ENCODE measurements around the gene HS2ST1.

DNA sequence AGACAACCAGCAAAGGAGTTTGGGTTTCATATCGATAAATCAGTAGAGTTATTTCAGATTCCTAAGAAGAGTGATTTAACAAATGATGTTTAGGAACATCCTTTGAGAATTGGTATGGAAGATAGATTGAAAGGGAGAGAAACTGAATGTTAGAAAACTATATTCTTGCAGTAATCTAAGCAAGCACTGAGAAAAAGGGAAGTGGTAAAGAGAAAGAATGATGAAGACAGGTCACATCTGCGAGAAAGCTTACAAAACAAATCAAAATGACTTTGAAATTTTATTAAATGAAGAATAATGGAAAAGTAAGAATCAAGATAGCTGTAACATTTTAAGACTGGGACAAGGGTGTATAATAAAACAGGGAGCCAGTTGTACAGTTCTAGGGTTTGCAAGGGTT, 177.0 kb downstream of the HS2ST1 start:
- TF ChIP-seq EZH2 (IDR thresholded peaks at IDR 0.05; ENCODE audit: low read depth) = no peak
- TF ChIP-seq, protein P1, sequence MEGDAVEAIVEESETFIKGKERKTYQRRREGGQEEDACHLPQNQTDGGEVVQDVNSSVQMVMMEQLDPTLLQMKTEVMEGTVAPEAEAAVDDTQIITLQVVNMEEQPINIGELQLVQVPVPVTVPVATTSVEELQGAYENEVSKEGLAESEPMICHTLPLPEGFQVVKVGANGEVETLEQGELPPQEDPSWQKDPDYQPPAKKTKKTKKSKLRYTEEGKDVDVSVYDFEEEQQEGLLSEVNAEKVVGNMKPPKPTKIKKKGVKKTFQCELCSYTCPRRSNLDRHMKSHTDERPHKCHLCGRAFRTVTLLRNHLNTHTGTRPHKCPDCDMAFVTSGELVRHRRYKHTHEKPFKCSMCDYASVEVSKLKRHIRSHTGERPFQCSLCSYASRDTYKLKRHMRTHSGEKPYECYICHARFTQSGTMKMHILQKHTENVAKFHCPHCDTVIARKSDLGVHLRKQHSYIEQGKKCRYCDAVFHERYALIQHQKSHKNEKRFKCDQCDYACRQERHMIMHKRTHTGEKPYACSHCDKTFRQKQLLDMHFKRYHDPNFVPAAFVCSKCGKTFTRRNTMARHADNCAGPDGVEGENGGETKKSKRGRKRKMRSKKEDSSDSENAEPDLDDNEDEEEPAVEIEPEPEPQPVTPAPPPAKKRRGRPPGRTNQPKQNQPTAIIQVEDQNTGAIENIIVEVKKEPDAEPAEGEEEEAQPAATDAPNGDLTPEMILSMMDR (conservative IDR thresholded peaks at IDR 0.05) = no peak

All from PC-9 (cell line).